ENCODE measurements around the gene MFSD2A.

Gene MFSD2A

GRCh38 chr1:39977202-39977601 is 22.3 kb downstream of the MFSD2A start:
- Histone ChIP-seq H3K4me3 (ENCODE audit: low read length) (no peak overlapping the region), H3K36me3 (ENCODE audit: control insufficient read depth, low read length) (no peaks in the 10 kb centered on the region), H3K79me2 (ENCODE audit: control insufficient read depth, low read length) (no peaks in the 10 kb centered on the region), H3K27me3 (ENCODE audit: control insufficient read depth, low read length) (no peaks in the 10 kb centered on the region), H4K20me1 (ENCODE audit: control insufficient read depth, insufficient read depth, low read depth, low read length) (no peaks in the 10 kb centered on the region), H3K4me2 (ENCODE audit: low read length) (no peak overlapping the region), H3K9me3 (ENCODE audit: control insufficient read depth, insufficient read depth, low read length) (no peaks in the 10 kb centered on the region), H3K9me2 (replicated peaks; ENCODE audit: control insufficient read depth, low read length) (no peaks in the 10 kb centered on the region), H3K27ac (ENCODE audit: low read depth, low read length) (no peak overlapping the region), H3F3A (ENCODE audit: control insufficient read depth, insufficient read depth) (peaks cover 1% of the 10 kb centered on the region), H3K4me1 (ENCODE audit: control insufficient read depth, low read length) (peaks cover 10% of the 10 kb centered on the region)
- TF ChIP-seq CTCF (IDR thresholded peaks at IDR 0.05; ENCODE audit: low read depth, low read length, poor library complexity, severe bottlenecking) (no peak), EZH2phosphoT487 (IDR thresholded peaks at IDR 0.05; ENCODE audit: borderline replicate concordance, low read length) (no peak)

GRCh38 chr1:39979654-39980053 is 24.7 kb downstream of the MFSD2A start:
- no peaks in the 10 kb centered on the region for H4K20me1 ChIP-seq (ENCODE audit: control insufficient read depth, insufficient read depth, low read depth, low read length)
- no peaks in the 10 kb centered on the region for H3K27me3 ChIP-seq (ENCODE audit: control insufficient read depth, low read length)
- TF ChIP-seq EZH2phosphoT487 (IDR thresholded peaks at IDR 0.05; ENCODE audit: borderline replicate concordance, low read length) = no peak
- H3K4me1 ChIP-seq (ENCODE audit: control insufficient read depth, low read length) = peaks cover 4% of the 10 kb centered on the region; the same call in 1 of the 2 replicates
- no peak overlapping the region for H3K4me2 ChIP-seq (ENCODE audit: low read length)
- H3F3A ChIP-seq (ENCODE audit: control insufficient read depth, insufficient read depth) = no peaks in the 10 kb centered on the region
- H3K27ac ChIP-seq (ENCODE audit: low read depth, low read length) = no peak overlapping the region
- H3K79me2 ChIP-seq (ENCODE audit: control insufficient read depth, low read length) = no peaks in the 10 kb centered on the region
- H3K36me3 ChIP-seq (ENCODE audit: control insufficient read depth, low read length) = no peaks in the 10 kb centered on the region
- no peaks in the 10 kb centered on the region for H3K9me3 ChIP-seq (ENCODE audit: control insufficient read depth, insufficient read depth, low read length)
- H3K9me2 ChIP-seq (replicated peaks; ENCODE audit: control insufficient read depth, low read length) = no peaks in the 10 kb centered on the region
- H3K4me3 ChIP-seq (ENCODE audit: low read length) = no peak overlapping the region

- H3K27me3 ChIP-seq (ENCODE audit: control insufficient read depth, low read length) = no peaks in the 10 kb centered on the region
- no peaks in the 10 kb centered on the region for H3F3A ChIP-seq (ENCODE audit: control insufficient read depth, insufficient read depth)
- H3K4me2 ChIP-seq (ENCODE audit: low read length) = no peak overlapping the region
- H4K20me1 ChIP-seq (ENCODE audit: control insufficient read depth, insufficient read depth, low read depth, low read length) = no peaks in the 10 kb centered on the region
- no peaks in the 10 kb centered on the region for H3K9me3 ChIP-seq (ENCODE audit: control insufficient read depth, insufficient read depth, low read length)
- no peaks in the 10 kb centered on the region for H3K79me2 ChIP-seq (ENCODE audit: control insufficient read depth, low read length)
- no peak overlapping the region for H3K27ac ChIP-seq (ENCODE audit: low read depth, low read length)
- TF ChIP-seq CTCF (IDR thresholded peaks at IDR 0.05; ENCODE audit: low read depth, low read length, poor library complexity, severe bottlenecking) (no peak), EZH2phosphoT487 (IDR thresholded peaks at IDR 0.05; ENCODE audit: borderline replicate concordance, low read length) (no peak)
- H3K4me1 ChIP-seq (ENCODE audit: control insufficient read depth, low read length) = peaks cover 4% of the 10 kb centered on the region; the same call in 1 of the 2 replicates
- no peaks in the 10 kb centered on the region for H3K9me2 ChIP-seq (replicated peaks; ENCODE audit: control insufficient read depth, low read length)
- H3K4me3 ChIP-seq (ENCODE audit: low read length) = no peak overlapping the region
- no peaks in the 10 kb centered on the region for H3K36me3 ChIP-seq (ENCODE audit: control insufficient read depth, low read length)
Observed at GRCh38 chr1:39980555-39981313, 25.8 kb downstream of the MFSD2A start.

GRCh38 chr1:39981385-39981784 is 26.4 kb downstream of the MFSD2A start:
- H3K4me2 ChIP-seq (ENCODE audit: low read length) = no peak overlapping the region

More at GRCh38 chr1:39981385-39981784, 26.4 kb downstream of the MFSD2A start:
- Histone ChIP-seq H3K27ac (ENCODE audit: low read depth, low read length) (no peak overlapping the region), H3K9me2 (replicated peaks; ENCODE audit: control insufficient read depth, low read length) (no peaks in the 10 kb centered on the region), H3K4me3 (ENCODE audit: low read length) (no peak overlapping the region), H3K27me3 (ENCODE audit: control insufficient read depth, low read length) (no peaks in the 10 kb centered on the region), H3K36me3 (ENCODE audit: control insufficient read depth, low read length) (no peaks in the 10 kb centered on the region), H4K20me1 (ENCODE audit: control insufficient read depth, insufficient read depth, low read depth, low read length) (no peaks in the 10 kb centered on the region), H3K4me1 (ENCODE audit: control insufficient read depth, low read length) (peaks cover 4% of the 10 kb centered on the region; the same call in 1 of the 2 replicates), H3K79me2 (ENCODE audit: control insufficient read depth, low read length) (no peaks in the 10 kb centered on the region), H3K9me3 (ENCODE audit: control insufficient read depth, insufficient read depth, low read length) (no peaks in the 10 kb centered on the region), H3F3A (ENCODE audit: control insufficient read depth, insufficient read depth) (no peaks in the 10 kb centered on the region)
- no peak for TF ChIP-seq EZH2phosphoT487 (IDR thresholded peaks at IDR 0.05; ENCODE audit: borderline replicate concordance, low read length)
- no peak for TF ChIP-seq CTCF (IDR thresholded peaks at IDR 0.05; ENCODE audit: low read depth, low read length, poor library complexity, severe bottlenecking)
